Prostate gland (tissue), 2 donors: Measurements from ENCODE around the gene HDDC3.

Experiments used
- POLR2A ChIP-seq: fragments of 450-650 bp; IDR thresholded peaks from one replicate; pipeline ENCODE4 v1.6.1; 2016; ENCODE audit warnings: antibody characterized with exemption, mild to moderate bottlenecking
- TF ChIP-seq, protein P1 (sequence below), 4 experiments: fragments of 200-600 bp in 2 of 4; fragments of 450-650 bp in 2 of 4; sonication (generic) in 2 of 4; IDR thresholded peaks; 1 replicate in 3 of 4; 2 replicates in 1 of 4; pipeline ENCODE4 v1.5.1; 2016 to 2019; ENCODE audit warnings: antibody characterized with exemption in 4 of 4, mild to moderate bottlenecking in 2 of 4, moderate library complexity in 2 of 4

DNA sequence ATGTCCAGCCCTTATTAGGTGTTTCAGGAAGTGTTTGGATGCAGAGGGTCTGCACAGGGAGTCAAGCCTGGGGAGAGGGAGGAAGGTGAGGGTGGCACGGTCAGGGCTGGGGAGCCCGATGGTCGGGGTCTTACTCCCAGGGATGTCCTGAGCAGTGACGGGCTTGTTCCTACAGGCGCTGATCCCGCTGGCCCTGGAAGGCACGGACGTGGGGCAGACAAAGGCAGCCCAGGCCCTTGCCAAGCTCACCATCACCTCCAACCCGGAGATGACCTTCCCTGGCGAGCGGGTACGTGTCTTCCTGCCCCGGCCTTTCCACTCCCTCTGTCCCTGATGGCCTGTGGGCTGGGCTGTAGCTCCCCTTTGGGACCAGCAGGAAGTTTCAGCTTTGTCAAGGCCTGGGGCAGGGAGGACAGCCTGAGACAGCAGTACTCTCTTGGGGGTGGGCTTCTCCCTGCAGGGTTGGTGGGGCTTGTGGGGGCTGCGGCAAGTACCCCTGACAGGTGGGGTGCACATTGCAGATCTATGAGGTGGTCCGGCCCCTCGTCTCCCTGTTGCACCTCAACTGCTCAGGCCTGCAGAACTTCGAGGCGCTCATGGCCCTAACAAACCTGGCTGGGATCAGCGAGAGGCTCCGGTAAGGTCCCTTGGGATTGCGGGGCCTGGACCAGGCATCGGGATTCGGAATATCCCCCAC is 17.8 kb upstream of the HDDC3 start:
- TF ChIP-seq, protein P1, sequence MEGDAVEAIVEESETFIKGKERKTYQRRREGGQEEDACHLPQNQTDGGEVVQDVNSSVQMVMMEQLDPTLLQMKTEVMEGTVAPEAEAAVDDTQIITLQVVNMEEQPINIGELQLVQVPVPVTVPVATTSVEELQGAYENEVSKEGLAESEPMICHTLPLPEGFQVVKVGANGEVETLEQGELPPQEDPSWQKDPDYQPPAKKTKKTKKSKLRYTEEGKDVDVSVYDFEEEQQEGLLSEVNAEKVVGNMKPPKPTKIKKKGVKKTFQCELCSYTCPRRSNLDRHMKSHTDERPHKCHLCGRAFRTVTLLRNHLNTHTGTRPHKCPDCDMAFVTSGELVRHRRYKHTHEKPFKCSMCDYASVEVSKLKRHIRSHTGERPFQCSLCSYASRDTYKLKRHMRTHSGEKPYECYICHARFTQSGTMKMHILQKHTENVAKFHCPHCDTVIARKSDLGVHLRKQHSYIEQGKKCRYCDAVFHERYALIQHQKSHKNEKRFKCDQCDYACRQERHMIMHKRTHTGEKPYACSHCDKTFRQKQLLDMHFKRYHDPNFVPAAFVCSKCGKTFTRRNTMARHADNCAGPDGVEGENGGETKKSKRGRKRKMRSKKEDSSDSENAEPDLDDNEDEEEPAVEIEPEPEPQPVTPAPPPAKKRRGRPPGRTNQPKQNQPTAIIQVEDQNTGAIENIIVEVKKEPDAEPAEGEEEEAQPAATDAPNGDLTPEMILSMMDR (IDR thresholded peaks at IDR 0.05) = no peak
- TF ChIP-seq POLR2A = no peak
